Activated B cell treated with CpG ODN at 0.5 μM for 24 hours (primary cell): ENCODE results near the gene TFCP2L1. TPM values are rescaled to one million over a fixed set of nuclear protein-coding genes. Genes with fewer than 3 reads are reported as not detected.

ENCODE experiments used
- ATAC-seq: fragments of 200-7000 bp; cut with Tn5 transposase; one replicate; pipeline ENCODE4 v1.10.0; 2021; ENCODE audit warnings: low read depth, mild to moderate bottlenecking, moderate library complexity
- CTCF ChIA-PET: fragments of 350-600 bp; sonication (Branson Sonifier 250); formaldehyde crosslinking; loops from one replicate; lab custom pipeline; 2021; ENCODE audit warnings: antibody characterized with exemption; lab: Charles Lee
- POLR2A ChIA-PET: fragments of 350-600 bp; sonication (Branson Sonifier 250); formaldehyde crosslinking; loops from one replicate; lab custom pipeline; 2021; ENCODE audit warnings: antibody characterized with exemption; lab: Charles Lee
- DNase-seq: peaks from one replicate; pipeline ENCODE4 v3.0.0; 2022
- H3K27ac Mint-ChIP-seq: one replicate; pipeline ENCODE4 v1.8.0; 2020; ENCODE audit warnings: mixed read lengths
- H3K27me3 Mint-ChIP-seq: one replicate; pipeline ENCODE4 v1.8.0; 2021; ENCODE audit warnings: mixed read lengths
- H3K36me3 Mint-ChIP-seq: one replicate; pipeline ENCODE4 v1.8.0; 2021; ENCODE audit warnings: low read depth, mixed read lengths
- H3K4me1 Mint-ChIP-seq: one replicate; pipeline ENCODE4 v1.8.0; 2021; ENCODE audit warnings: mixed read lengths
- H3K4me3 Mint-ChIP-seq: one replicate; pipeline ENCODE4 v1.8.0; 2020; ENCODE audit warnings: mild to moderate bottlenecking, mixed read lengths
- H3K9me3 Mint-ChIP-seq: one replicate; pipeline ENCODE4 v1.8.0; 2020; ENCODE audit warnings: mixed read lengths
- intact Hi-C: fragments of 100-400 bp; cut with micrococcal nuclease; formaldehyde crosslinking; loops from one replicate; pipeline ENCODE4 v1.15.1; 2024
- total RNA-seq: library from RNA; stranded (reverse); gene quantifications from 2 replicates; pipeline ENCODE4 v1.2.3, GENCODE V29; 2022
- TF ChIP-seq, protein P1 (sequence below): fragments of 200-600 bp; IDR thresholded peaks from one replicate; pipeline ENCODE4 v1.8.0; 2022; ENCODE audit warnings: antibody characterized with exemption, mild to moderate bottlenecking

The TFCP2L1 gene
- total RNA-seq, 1 donor from 2014 or later = 0.13 TPM

DNA sequence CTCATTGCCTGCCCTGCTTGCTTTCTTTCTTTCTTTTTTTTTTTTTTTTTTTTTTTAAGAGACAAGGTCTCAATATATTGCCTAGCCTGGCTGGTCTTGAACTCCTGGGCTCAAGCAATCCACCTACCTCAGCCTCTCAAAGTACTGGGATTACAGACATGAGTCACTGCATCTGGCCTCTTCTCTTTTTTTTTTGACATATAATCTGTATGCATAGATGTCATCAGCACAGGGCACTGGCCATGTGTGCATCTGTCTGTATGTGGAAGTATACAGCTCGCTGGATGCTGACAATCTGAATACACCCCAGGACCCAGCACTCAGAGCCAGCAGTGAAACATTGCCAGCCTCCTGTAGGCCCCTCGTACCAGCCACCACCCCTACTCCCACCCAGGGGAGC lies 49.5 kb downstream of the TFCP2L1 start:
- intact Hi-C loops = no loop called here
- H3K4me1 Mint-ChIP-seq = no peaks in the 10 kb centered on the region
- TF ChIP-seq, protein P1, sequence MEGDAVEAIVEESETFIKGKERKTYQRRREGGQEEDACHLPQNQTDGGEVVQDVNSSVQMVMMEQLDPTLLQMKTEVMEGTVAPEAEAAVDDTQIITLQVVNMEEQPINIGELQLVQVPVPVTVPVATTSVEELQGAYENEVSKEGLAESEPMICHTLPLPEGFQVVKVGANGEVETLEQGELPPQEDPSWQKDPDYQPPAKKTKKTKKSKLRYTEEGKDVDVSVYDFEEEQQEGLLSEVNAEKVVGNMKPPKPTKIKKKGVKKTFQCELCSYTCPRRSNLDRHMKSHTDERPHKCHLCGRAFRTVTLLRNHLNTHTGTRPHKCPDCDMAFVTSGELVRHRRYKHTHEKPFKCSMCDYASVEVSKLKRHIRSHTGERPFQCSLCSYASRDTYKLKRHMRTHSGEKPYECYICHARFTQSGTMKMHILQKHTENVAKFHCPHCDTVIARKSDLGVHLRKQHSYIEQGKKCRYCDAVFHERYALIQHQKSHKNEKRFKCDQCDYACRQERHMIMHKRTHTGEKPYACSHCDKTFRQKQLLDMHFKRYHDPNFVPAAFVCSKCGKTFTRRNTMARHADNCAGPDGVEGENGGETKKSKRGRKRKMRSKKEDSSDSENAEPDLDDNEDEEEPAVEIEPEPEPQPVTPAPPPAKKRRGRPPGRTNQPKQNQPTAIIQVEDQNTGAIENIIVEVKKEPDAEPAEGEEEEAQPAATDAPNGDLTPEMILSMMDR = no peak
- H3K36me3 Mint-ChIP-seq = no peaks in the 10 kb centered on the region
- ChIA-PET POLR2A (no interaction called here), CTCF (no interaction called here)
- H3K4me3 Mint-ChIP-seq = no peak overlapping the region
- no peak overlapping the region for H3K27ac Mint-ChIP-seq
- DNase-seq (no peak), ATAC-seq (no peak)
- H3K27me3 Mint-ChIP-seq = peaks cover 4% of the 10 kb centered on the region
- no peaks in the 10 kb centered on the region for H3K9me3 Mint-ChIP-seq

DNA sequence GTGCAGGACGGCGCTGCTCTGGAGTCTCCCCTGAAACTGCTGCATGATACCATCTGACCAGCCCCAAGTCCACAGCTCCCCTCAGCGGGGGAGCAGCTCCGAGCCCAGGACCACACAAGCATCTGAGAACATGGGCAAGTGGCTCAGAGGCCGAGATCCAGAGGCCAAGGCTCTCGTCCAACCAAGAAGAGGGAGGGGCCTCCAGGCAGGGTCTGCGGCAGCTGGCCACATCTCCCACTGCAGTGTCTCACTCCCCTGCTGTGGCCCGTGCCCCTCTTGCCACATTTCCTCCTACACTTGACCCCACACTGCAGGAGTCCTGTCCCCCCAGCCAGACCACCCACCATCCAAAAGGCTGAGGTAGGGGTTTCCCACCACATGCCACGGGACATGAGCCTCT lies 50.2 kb downstream of the TFCP2L1 start:
- H3K27ac Mint-ChIP-seq = no peak overlapping the region
- ATAC-seq = no peak
- TF ChIP-seq, protein P1 = no peak
- peaks cover 4% of the 10 kb centered on the region for H3K27me3 Mint-ChIP-seq
- no peaks in the 10 kb centered on the region for H3K9me3 Mint-ChIP-seq
- CTCF ChIA-PET = no interaction called here
- intact Hi-C loops = no loop called here
- H3K36me3 Mint-ChIP-seq = no peaks in the 10 kb centered on the region
- POLR2A ChIA-PET = no interaction called here
- no peaks in the 10 kb centered on the region for H3K4me1 Mint-ChIP-seq
- no peak overlapping the region for H3K4me3 Mint-ChIP-seq
- DNase-seq = peak; percentile 4

DNA sequence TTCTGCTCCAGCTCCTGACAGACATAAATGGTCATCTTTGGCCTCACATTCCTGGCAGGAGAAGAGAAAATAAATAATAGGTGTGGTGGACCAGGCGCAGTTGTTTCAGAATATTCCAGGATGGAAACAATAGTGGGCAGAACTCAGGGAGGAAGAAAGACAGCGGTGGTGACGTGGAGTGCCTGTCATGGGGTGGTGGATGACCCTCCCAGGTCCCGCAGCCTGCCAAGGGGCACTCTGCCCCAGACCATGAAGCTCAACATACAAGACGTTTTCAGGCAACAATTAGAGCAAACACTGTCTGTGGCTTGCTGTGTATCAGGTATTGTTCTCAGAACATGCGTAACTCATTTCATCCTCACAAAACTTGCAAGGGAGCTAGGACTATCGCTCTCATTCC lies 50.9 kb downstream of the TFCP2L1 start:
- H3K27ac Mint-ChIP-seq = no peak overlapping the region
- POLR2A ChIA-PET = no interaction called here
- CTCF ChIA-PET = no interaction called here
- TF ChIP-seq, protein P1 = no peak
- no peaks in the 10 kb centered on the region for H3K9me3 Mint-ChIP-seq
- ATAC-seq = no peak
- no peak for DNase-seq
- intact Hi-C loops = no loop called here
- H3K4me1 Mint-ChIP-seq = no peaks in the 10 kb centered on the region
- peaks cover 4% of the 10 kb centered on the region for H3K27me3 Mint-ChIP-seq
- H3K36me3 Mint-ChIP-seq = no peaks in the 10 kb centered on the region
- no peak overlapping the region for H3K4me3 Mint-ChIP-seq

DNA sequence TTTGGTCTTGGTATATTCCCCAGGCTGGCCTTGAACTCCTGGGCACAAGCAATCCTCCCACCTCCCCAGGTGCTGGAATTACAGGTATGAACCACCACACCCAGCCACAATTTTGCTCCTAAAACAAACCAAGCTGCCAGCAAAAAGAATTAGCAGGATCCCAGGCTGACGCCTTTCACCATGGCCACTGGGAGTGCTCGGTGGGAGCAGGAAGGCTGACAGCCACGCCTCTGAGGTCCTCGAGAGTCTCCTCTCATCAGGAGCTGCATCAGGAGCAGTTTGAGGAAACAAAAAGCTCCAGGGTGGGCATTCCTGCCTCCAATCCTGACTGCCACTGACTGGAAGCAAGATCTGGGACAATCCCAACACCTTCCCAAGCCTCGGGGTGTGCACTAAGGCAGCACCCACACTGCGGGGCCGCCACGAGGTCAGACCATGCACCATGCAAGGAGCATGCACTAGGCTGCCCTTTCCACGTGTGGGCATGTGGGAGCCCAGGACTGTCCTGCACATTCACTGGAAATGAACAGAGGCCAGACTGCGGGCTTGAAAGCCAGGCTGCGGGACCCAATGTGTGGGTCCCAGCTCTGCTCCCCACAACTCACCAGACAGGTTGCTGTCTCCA lies 51.4 kb downstream of the TFCP2L1 start:
- H3K27me3 Mint-ChIP-seq = peaks cover 4% of the 10 kb centered on the region
- intact Hi-C loops = no loop called here
- DNase-seq = no peak
- no peak for ATAC-seq
- TF ChIP-seq, protein P1 = no peak
- ChIA-PET CTCF (no interaction called here), POLR2A (no interaction called here)
- H3K27ac Mint-ChIP-seq = no peak overlapping the region
- H3K4me1 Mint-ChIP-seq = no peaks in the 10 kb centered on the region
- H3K4me3 Mint-ChIP-seq = no peak overlapping the region
- no peaks in the 10 kb centered on the region for H3K36me3 Mint-ChIP-seq
- H3K9me3 Mint-ChIP-seq = no peaks in the 10 kb centered on the region

DNA sequence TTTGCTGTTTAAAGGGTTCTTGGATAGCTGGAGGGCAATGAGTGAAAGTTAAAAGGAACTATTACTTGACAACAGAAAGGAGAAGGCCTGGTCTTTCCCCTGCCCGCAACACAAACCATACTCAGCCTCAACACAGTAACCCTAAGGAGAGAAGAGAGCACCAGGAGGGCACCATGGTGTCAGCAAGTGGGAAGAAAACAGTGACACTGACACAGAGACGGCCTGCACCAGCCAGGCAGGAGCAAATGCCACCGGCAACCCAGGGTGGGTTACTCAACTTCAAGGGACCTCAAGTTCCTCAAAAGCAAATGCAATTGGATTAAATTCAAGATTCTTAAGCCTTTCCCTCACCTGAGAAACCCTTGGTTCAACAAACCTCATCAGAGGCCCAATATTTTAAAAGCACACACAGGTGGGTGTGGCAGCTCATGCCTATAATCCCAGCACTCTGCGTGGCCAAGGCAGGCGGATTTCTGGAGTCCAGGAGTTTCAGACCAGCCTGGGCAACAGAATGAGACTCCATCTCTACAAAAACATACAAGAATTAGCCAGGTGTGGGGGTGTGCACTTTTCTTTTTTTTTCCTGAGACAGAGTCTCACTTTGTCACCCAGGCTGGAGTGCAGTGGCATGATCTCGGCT lies 52.3 kb downstream of the TFCP2L1 start:
- intact Hi-C loops = no loop called here
- TF ChIP-seq, protein P1 = no peak
- ChIA-PET POLR2A (no interaction called here), CTCF (no interaction called here)
- no peaks in the 10 kb centered on the region for H3K9me3 Mint-ChIP-seq
- DNase-seq (no peak), ATAC-seq (no peak)
- H3K27ac Mint-ChIP-seq = no peak overlapping the region
- no peaks in the 10 kb centered on the region for H3K4me1 Mint-ChIP-seq
- no peaks in the 10 kb centered on the region for H3K36me3 Mint-ChIP-seq
- H3K4me3 Mint-ChIP-seq = no peak overlapping the region
- H3K27me3 Mint-ChIP-seq = peaks cover 4% of the 10 kb centered on the region
